ENCODE data around the gene TARM1.

The TARM1 gene

DNA sequence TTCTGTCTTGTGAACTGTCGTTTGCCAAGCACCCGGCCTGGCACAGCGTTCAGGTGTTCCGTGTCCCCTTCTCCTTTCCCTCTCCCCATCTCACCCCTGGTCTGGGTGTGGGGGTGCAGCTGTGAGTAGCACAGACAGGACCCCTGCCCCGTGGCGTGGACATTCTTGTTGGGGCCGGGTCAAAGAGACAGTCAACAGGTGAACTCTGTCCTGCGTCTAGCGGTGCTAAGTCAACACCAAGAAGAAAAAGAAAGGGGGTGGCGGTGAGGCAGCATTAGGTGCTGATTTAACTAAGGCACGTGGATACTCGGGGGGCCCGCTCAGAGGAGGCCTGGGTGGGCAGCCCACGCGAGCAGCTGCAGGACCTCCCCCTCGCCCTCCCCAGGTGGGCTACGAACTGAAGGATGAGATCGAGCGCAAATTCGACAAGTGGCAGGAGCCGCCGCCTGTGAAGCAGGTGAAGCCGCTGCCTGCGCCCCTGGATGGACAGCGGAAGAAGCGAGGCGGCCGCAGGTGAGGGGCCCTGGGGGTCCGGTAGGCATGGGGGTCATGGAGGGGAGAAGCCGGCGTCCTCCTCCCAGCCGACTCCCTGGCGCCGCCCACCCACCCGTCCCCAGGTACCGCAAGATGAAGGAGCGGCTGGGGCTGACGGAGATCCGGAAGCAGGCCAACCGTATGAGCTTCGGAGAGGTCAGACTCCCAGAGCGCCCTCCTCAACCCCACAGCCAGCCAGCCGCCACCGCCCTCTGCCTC, 46.7 kb upstream of the TARM1 start:
- ATAC-seq: no peak
- TF ChIP-seq, protein P1, sequence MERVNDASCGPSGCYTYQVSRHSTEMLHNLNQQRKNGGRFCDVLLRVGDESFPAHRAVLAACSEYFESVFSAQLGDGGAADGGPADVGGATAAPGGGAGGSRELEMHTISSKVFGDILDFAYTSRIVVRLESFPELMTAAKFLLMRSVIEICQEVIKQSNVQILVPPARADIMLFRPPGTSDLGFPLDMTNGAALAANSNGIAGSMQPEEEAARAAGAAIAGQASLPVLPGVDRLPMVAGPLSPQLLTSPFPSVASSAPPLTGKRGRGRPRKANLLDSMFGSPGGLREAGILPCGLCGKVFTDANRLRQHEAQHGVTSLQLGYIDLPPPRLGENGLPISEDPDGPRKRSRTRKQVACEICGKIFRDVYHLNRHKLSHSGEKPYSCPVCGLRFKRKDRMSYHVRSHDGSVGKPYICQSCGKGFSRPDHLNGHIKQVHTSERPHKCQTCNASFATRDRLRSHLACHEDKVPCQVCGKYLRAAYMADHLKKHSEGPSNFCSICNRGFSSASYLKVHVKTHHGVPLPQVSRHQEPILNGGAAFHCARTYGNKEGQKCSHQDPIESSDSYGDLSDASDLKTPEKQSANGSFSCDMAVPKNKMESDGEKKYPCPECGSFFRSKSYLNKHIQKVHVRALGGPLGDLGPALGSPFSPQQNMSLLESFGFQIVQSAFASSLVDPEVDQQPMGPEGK (CRISPR knock-in tag; IDR thresholded peaks at IDR 0.05; ENCODE audit: borderline replicate concordance): no peak
- TF ChIP-seq, protein P2, sequence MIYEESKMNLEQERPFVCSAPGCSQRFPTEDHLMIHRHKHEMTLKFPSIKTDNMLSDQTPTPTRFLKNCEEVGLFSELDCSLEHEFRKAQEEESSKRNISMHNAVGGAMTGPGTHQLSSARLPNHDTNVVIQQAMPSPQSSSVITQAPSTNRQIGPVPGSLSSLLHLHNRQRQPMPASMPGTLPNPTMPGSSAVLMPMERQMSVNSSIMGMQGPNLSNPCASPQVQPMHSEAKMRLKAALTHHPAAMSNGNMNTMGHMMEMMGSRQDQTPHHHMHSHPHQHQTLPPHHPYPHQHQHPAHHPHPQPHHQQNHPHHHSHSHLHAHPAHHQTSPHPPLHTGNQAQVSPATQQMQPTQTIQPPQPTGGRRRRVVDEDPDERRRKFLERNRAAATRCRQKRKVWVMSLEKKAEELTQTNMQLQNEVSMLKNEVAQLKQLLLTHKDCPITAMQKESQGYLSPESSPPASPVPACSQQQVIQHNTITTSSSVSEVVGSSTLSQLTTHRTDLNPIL (CRISPR knock-in tag; IDR thresholded peaks at IDR 0.05; ENCODE audit: low read depth): no peak
- TF ChIP-seq ZNF70 (CRISPR knock-in tag; IDR thresholded peaks at IDR 0.05) (no peak), CSDC2 (CRISPR knock-in tag; IDR thresholded peaks at IDR 0.05) (no peak), ESRRG (CRISPR knock-in tag; IDR thresholded peaks at IDR 0.05) (no peak), TOX (CRISPR knock-in tag; IDR thresholded peaks at IDR 0.05; ENCODE audit: borderline replicate concordance) (no peak), ZFP3 (CRISPR knock-in tag; IDR thresholded peaks at IDR 0.05) (no peak), PPARA (CRISPR knock-in tag; IDR thresholded peaks at IDR 0.05; ENCODE audit: borderline replicate concordance) (no peak), ISL1 (CRISPR knock-in tag; IDR thresholded peaks at IDR 0.05) (no peak), ZC3H10 (CRISPR knock-in tag; IDR thresholded peaks at IDR 0.05) (no peak), ARNTL (CRISPR knock-in tag; IDR thresholded peaks at IDR 0.05; ENCODE audit: borderline replicate concordance, low read depth) (no peak)
- TF ChIP-seq, protein P3, sequence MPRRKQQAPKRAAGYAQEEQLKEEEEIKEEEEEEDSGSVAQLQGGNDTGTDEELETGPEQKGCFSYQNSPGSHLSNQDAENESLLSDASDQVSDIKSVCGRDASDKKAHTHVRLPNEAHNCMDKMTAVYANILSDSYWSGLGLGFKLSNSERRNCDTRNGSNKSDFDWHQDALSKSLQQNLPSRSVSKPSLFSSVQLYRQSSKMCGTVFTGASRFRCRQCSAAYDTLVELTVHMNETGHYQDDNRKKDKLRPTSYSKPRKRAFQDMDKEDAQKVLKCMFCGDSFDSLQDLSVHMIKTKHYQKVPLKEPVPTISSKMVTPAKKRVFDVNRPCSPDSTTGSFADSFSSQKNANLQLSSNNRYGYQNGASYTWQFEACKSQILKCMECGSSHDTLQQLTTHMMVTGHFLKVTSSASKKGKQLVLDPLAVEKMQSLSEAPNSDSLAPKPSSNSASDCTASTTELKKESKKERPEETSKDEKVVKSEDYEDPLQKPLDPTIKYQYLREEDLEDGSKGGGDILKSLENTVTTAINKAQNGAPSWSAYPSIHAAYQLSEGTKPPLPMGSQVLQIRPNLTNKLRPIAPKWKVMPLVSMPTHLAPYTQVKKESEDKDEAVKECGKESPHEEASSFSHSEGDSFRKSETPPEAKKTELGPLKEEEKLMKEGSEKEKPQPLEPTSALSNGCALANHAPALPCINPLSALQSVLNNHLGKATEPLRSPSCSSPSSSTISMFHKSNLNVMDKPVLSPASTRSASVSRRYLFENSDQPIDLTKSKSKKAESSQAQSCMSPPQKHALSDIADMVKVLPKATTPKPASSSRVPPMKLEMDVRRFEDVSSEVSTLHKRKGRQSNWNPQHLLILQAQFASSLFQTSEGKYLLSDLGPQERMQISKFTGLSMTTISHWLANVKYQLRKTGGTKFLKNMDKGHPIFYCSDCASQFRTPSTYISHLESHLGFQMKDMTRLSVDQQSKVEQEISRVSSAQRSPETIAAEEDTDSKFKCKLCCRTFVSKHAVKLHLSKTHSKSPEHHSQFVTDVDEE (CRISPR knock-in tag; IDR thresholded peaks at IDR 0.05): no peak

DNA sequence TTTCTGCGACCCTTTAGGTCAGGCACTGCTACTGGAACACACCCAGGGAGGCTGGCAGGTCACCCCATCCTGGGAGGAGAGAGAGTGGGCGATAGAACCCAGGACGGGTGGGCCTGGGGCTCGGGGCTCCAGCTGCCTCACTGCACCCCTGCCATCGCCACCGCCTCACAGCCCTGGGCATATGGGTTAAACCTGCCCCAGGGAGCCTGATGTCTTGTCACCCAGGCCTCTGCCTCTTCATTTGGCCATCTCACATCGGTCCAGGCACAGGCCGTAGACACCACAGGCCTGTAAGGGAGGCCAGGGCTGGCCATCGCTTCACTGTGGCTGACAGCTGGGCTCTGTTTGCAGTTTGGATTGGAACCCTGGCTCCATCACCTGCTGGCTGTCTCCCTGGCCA, 44.5 kb upstream of the TARM1 start:
- ATAC-seq: no peak
- TF ChIP-seq ESRRG (CRISPR knock-in tag; IDR thresholded peaks at IDR 0.05) (no peak), OSR1 (CRISPR knock-in tag; IDR thresholded peaks at IDR 0.05) (no peak), ZFP30 (CRISPR knock-in tag; IDR thresholded peaks at IDR 0.05) (no peak), TOX (CRISPR knock-in tag; IDR thresholded peaks at IDR 0.05; ENCODE audit: borderline replicate concordance) (no peak), BACH2 (CRISPR knock-in tag; IDR thresholded peaks at IDR 0.05; ENCODE audit: borderline replicate concordance) (no peak), ZNF565 (CRISPR knock-in tag; conservative IDR thresholded peaks at IDR 0.05; ENCODE audit: low read depth) (no peak), ARNTL (CRISPR knock-in tag; IDR thresholded peaks at IDR 0.05; ENCODE audit: borderline replicate concordance, low read depth) (no peak)
- TF ChIP-seq, protein P3 (CRISPR knock-in tag; IDR thresholded peaks at IDR 0.05): no peak

DNA sequence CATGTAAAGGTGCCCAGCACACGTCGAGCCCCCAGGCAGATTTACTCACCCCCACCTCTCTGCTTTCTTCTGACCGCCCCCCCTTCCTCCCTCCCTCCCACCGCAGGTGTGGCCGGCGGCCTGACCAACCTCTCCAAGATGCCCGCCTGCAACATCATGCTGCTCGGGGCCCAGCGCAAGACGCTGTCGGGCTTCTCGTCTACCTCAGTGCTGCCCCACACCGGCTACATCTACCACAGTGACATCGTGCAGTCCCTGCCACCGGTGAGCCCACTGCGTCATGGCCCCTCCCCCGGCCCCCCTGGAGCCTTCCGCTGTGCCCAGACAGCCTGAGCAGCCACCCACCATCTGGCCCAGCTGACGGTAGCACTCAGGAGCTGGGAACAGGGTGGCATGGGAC, 43.2 kb upstream of the TARM1 start:
- no peak for ATAC-seq
- no peak for TF ChIP-seq ESRRG (CRISPR knock-in tag; IDR thresholded peaks at IDR 0.05)
- TF ChIP-seq ZNF565 (CRISPR knock-in tag; conservative IDR thresholded peaks at IDR 0.05; ENCODE audit: low read depth): no peak
- TF ChIP-seq, protein P2 (CRISPR knock-in tag; IDR thresholded peaks at IDR 0.05; ENCODE audit: low read depth): no peak
- no peak for TF ChIP-seq CSDC2 (CRISPR knock-in tag; IDR thresholded peaks at IDR 0.05)
- TF ChIP-seq, protein P3 (CRISPR knock-in tag; IDR thresholded peaks at IDR 0.05): no peak
- TF ChIP-seq PPARA (CRISPR knock-in tag; IDR thresholded peaks at IDR 0.05; ENCODE audit: borderline replicate concordance): no peak
- no peak for TF ChIP-seq ZNF70 (CRISPR knock-in tag; IDR thresholded peaks at IDR 0.05)
- no peak for TF ChIP-seq TOX (CRISPR knock-in tag; IDR thresholded peaks at IDR 0.05; ENCODE audit: borderline replicate concordance)
- no peak for TF ChIP-seq ZC3H10 (CRISPR knock-in tag; IDR thresholded peaks at IDR 0.05)
- TF ChIP-seq TCF4 (CRISPR knock-in tag; IDR thresholded peaks at IDR 0.05; ENCODE audit: borderline replicate concordance): no peak
- no peak for TF ChIP-seq ZNF8 (CRISPR knock-in tag; IDR thresholded peaks at IDR 0.05)
- TF ChIP-seq, protein P1 (CRISPR knock-in tag; IDR thresholded peaks at IDR 0.05; ENCODE audit: borderline replicate concordance): no peak
- no peak for TF ChIP-seq BACH2 (CRISPR knock-in tag; IDR thresholded peaks at IDR 0.05; ENCODE audit: borderline replicate concordance)
- TF ChIP-seq GLIS3 (CRISPR knock-in tag; IDR thresholded peaks at IDR 0.05): no peak
- no peak for TF ChIP-seq ZFP3 (CRISPR knock-in tag; IDR thresholded peaks at IDR 0.05)
